GM19438 (cell line): ENCODE data around the gene RXRA.

Experiments
- ATAC-seq: cut with Tn5 transposase; IDR thresholded peaks from one replicate; pipeline ENCODE4 v1.9.1; 2021; ENCODE audit warnings: low read depth; ENCODE audit not compliant: unreplicated experiment

The RXRA gene

GRCh38 chr9:134325813-134326723 lies at the start of gene RXRA:
RXRA (plus strand) TSS chr9:134326455; CDS start chr9:134326632, 177 bp downstream.
- ATAC-seq, result no peak

DNA sequence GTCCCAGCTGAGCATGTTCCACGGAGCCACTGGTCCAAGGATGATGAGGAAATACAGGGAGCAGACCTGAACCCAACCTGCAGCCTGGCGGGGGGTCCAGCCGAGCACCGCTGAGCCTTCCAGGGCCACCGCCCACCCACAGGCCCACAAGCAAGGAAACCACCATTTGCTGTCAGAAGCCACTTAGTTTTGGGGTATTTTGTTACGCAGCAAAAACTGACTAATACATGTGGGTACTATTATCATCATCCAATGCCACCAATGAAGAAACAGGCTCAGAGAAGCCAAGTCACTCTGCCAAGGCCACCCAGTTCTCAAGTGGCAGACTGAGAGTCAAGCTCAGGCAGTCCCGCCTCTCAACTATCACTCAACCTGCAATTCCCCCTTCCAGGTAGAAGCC lies 48.0 kb upstream of the RXRA start:
- no peak for ATAC-seq

GRCh38 chr9:134278974-134279640 lies 47.1 kb upstream of the RXRA start:
- no peak for ATAC-seq

DNA sequence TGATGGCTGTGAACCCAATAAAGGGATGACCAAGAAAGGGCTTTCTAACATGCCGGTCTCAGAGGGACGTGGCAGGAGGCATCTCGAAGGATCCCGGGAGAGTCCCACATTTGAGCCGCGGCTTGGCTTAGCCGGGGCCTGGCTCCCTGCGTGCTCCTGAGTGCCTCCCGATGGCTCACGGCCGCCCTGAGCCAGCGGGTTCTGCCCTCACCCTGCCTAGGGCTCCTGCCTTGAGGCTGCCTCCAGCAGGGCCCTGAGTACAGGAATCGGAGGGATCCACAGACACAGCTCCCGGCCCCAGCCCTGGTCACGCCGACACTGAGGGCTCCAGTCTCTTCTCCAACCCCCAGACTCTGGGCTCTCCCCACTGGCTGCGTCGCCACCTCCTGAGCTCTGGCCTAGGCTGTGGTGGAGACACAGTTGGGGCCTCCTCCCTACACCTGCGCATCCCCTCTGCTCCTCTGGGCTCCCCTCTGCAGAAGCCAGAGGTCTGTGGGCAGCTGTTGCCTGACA lies 44.1 kb upstream of the RXRA start:
- ATAC-seq, result no peak

GRCh38 chr9:134283111-134283515 lies 43.1 kb upstream of the RXRA start:
- ATAC-seq, result no peak

DNA sequence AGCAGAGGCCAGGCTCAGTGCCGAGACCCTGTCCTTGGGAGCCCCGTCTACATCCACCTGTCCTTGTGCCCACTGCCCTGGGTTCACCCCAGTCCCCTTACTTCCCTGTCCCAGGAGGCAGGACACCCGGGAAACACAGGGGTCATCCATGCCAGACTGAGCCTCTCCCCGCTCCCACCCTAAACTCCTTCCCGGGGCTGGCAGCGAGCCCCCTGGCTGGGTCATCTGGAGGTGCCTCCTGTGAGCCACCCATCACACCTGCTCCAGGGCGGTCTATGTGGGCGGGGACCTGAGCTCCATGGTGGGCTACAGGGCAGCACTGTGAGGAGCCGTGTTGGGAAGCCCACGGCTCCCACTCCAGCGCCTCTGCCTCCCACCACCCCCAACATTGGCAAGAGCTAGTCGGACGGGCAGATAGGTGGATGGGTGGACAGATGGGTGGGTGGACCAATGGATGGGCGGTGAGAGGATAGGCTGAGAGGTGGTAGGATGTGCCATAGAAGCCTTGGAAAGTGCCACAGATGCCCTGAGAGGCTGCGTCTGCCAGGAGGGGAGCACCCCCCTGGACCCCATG lies 42.5 kb upstream of the RXRA start:
- no peak for ATAC-seq

DNA sequence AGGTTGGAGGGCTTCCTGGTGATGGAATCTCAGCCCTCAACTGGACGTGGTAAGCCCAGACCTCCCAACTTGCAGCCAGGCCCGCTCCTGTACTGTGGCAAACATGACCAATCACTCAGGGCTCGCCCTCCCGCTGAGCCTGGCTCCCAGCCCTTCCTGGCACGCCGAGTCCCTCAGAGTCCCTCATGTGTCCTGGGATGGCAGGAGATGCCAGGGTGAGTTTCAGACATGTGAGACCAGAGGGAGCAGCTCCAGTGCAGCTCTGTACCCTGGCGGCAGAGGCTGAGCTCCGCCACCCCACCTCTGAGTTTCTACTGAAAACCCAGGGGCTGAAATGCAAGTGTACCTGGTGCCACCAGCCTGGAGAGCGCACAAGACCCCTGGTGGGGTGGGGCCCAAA lies 42.0 kb upstream of the RXRA start:
- ATAC-seq, result no peak

DNA sequence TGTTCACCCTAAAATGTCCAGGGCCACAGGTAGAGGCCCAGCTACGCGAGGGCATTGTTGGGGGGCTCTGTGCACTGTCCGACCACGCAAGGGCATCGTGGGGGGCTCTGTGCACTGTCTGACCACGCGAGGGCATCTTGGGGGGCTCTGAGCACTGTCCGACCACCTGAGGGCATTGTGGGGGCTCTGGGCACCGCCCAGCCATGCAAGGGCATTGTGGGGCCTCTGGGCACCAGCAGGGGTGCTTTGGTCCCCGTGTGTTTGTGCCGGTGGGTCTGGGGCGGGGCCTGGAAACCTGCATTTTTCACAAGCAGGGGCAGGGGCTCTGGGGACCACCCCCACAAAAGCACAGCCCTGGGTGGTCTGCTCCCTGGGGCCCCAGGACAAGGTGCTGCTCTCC lies 41.5 kb upstream of the RXRA start:
- no peak for ATAC-seq

- ATAC-seq, result no peak
Observed at GRCh38 chr9:134285215-134285845, 40.9 kb upstream of the RXRA start.

- ATAC-seq, result no peak
Observed at GRCh38 chr9:134286471-134287245, 39.6 kb upstream of the RXRA start.

DNA sequence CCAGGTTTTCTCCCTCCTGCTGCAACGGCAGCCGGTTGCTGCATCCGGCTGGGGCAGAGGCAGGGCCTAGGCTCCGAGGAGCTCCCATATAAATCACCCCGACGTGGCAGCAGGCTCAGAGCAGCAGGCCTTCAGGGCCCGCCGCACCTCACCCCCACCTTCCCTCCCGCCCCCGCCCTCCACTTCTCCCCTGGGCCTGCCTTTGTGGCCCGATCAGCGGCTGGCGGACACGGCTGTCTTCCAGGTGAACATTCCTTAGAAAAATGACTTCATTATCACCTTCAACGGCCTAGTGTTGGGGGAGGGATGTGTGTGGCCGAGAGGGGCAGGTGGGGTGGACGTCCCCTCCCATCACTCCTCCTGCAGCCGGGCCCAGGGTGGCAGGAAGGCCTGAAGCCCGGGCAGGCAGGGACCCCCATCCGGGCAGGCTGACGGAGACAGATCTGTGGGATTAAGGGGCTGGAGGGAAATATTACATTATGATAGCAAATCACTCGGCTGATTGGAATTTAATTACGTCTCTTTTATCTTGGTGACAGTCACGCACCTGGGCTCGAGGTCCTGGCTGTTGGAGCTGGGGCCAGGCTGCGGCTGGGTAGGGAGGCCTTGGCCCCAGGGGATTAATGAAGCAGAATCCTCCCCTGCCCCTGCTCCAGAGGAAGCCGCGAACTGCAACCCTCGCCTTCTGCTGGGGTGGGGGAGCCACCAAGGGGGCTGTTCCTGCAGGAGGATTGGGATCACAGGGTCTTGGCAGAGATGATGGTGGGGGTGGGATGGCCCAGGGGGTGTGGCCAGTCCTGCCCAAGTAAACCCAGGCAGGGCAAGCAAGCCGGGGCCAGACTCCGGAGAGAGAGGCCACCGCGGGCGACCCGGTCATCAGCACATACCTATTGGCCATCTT lies 38.4 kb upstream of the RXRA start:
- no peak for ATAC-seq

DNA sequence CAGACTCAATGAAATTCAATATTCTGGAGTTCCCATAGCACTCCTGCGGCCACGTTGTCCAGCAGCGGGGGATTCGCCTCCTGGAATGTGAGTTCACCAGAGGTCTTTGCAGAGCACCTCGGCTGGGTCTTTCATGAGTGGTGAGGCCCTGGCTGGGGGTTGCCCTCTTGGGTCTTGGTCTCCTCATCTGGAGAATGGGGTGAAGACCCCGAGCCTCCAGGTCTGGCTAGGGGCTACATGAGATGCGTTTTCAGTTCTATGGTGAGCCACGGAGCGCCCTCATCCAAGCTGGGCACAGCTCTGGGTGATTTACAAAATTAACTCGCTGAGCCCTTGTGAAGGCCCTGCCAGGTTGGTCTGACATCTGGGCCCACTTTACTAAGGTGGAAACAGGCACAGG lies 37.5 kb upstream of the RXRA start:
- no peak for ATAC-seq

DNA sequence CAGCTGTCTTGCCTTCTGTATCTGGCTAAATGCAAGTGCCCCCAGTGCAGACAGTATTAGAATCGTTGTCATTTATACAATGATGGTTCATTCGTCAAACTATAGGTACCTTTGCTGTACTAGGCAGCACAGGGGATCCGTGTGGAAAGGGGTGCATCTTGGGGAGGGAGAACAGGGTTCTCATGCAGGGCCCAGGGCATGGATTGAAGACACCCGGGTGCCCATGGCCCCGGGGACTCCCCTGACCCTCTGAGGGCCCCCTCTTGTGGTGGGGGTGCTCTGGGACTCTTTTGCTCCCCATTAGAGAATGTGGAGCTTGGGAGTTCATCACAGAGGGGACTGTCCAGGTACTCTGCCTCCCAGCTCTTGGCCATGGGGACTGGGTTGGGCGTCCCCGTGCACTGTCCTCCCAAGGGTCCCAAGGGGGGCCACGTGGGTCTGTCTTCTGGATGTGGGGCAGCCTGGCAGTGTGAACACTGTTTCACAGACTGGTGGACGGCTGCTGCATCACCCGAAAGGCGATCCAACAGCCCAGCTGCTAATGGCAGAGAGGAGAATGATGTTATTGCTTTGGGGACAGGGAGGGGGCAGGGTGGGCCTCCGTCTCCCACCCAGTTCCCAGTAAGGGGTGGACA lies 36.9 kb upstream of the RXRA start:
- ATAC-seq, result no peak

GRCh38 chr9:134290603-134291451 lies 35.4 kb upstream of the RXRA start:
- ATAC-seq, result no peak

- ATAC-seq, result no peak
Observed at GRCh38 chr9:134291452-134291881, 34.8 kb upstream of the RXRA start.

DNA sequence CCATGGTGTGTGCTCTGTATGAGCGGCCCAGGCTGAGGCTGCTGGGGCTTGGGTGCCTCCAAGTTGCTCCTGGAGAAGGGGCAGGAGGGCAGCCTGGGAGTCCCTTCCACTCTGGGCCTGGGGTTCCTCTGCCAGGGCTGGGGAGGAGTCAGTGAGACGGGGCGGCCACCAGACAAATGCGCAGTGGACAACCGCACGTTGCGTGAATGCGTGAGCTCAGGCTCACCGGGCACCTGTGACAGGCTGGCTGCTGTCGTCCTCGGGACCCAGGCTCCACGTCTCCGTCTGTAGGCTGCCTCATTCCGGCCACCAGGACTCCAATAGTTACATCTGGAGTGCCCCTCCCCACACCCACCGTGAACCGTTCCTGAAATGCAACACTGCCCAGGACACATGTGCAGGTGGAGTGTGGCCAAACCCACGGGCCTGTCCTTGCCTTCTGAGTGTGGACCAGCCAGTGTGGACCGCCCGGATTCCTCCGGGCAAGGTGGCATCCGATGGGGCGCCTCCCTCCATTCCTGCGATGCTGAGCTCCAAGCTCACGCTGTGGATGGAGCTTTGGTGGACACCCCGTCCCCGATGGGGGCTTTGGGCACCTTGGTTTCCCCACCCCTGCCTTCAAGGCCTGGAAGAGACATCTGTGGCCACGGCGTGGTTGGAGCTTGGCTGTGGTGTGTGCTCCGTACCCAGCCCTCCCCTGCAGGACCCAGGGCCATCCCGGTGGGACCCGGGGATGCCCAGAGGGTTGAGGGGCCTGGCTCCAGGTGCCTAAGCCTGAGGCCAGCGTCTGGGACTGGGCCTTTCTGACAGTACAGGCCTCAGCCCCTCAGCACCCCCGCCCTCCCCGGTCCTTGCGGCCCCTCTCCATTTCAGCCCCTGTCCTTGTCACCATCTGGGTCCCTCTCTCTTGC lies 34.0 kb upstream of the RXRA start:
- ATAC-seq, result no peak

- no peak for ATAC-seq
Observed at GRCh38 chr9:134293031-134293521, 33.2 kb upstream of the RXRA start.
